ENCODE data around the gene SHISA7.

- no peak for TF ChIP-seq CTCF (IDR thresholded peaks at IDR 0.05)
- no peak for TF ChIP-seq EZH2 (IDR thresholded peaks at IDR 0.05)
- no peak for TF ChIP-seq EZH2phosphoT487 (IDR thresholded peaks at IDR 0.05)
Measured at GRCh38 chr19:55432241-55432959, 10.7 kb downstream of the SHISA7 start.
